Gastroesophageal sphincter (tissue), 3 donors: ENCODE measurements around the gene NUP107.

Experiments used
- POLR2A ChIP-seq, 2 donors: fragments of 450-650 bp; IDR thresholded peaks; one replicate each; pipeline ENCODE4 v1.6.1; 2017; ENCODE audit warnings: antibody characterized with exemption in 2 of 2, mild to moderate bottlenecking in 2 of 2, moderate library complexity in 1 of 2
- TF ChIP-seq, protein P1 (sequence below), 4 experiments: fragments of 200-600 bp in 2 of 4; fragments of 450-650 bp in 2 of 4; sonication (generic) in 1 of 4; IDR thresholded peaks; one replicate each; pipeline ENCODE4 v1.5.1; 2017 to 2019; ENCODE audit warnings: antibody characterized with exemption in 4 of 4, mild to moderate bottlenecking in 2 of 4, moderate library complexity in 2 of 4

DNA sequence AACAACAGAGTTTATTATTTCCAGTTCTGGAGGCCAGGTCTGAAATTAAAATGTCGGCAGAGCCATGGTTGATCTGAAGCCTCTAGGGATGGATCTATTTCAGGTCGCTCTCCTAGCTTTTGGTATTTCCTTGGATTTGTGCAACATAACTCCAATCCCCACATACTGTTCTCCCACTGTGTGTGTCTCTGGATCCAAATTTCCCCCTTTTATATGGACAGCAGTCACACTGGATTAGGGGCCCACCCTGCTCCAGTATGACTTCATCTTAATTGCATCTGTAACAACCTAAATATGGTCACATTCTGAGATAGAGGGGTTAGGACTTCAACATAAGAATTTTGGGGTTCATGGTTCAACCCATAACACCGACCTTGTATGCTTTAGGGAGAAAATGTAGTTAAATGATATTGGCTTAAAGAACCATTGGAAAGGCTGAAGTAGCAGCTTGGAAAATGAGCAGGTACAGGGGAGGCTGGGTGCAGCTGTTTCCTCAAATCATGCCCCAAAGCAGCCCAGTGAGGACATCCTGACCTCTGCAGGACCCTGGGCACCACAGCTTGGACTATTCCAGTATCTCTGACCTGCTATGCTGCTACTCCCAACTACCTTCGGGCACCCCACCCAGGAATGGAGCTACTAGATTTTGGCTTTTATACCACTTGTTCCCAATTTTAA is 107.3 kb downstream of the NUP107 start:
- TF ChIP-seq POLR2A (IDR thresholded peaks at IDR 0.05) = no peak
- TF ChIP-seq, protein P1, sequence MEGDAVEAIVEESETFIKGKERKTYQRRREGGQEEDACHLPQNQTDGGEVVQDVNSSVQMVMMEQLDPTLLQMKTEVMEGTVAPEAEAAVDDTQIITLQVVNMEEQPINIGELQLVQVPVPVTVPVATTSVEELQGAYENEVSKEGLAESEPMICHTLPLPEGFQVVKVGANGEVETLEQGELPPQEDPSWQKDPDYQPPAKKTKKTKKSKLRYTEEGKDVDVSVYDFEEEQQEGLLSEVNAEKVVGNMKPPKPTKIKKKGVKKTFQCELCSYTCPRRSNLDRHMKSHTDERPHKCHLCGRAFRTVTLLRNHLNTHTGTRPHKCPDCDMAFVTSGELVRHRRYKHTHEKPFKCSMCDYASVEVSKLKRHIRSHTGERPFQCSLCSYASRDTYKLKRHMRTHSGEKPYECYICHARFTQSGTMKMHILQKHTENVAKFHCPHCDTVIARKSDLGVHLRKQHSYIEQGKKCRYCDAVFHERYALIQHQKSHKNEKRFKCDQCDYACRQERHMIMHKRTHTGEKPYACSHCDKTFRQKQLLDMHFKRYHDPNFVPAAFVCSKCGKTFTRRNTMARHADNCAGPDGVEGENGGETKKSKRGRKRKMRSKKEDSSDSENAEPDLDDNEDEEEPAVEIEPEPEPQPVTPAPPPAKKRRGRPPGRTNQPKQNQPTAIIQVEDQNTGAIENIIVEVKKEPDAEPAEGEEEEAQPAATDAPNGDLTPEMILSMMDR (IDR thresholded peaks at IDR 0.05) = no peak
